GM12864 (cell line): ENCODE measurements around the gene CPO.

Experiments used
- DNase-seq: peaks from one replicate; pipeline ENCODE4 v3.0.0-alpha.2; 2011; ENCODE audit warnings: low read depth
- H3K4me3 ChIP-seq: 2 replicates; pipeline ENCODE4 v1.5.1; 2011; ENCODE audit warnings: mild to moderate bottlenecking, low read depth, low read length, control low read depth
- CTCF ChIP-seq: IDR thresholded peaks from 2 replicates; pipeline ENCODE4 v1.5.1; 2011; ENCODE audit warnings: low read depth, mild to moderate bottlenecking, moderate library complexity, low read length, control low read depth, inconsistent platforms; ENCODE audit errors: missing control alignments

The CPO gene

GRCh38 chr2:206981739-206982340, 42.5 kb downstream of the CPO start:
- no peak for DNase-seq
- no peak overlapping the region for H3K4me3 ChIP-seq
- peak; percentile 40 for TF ChIP-seq CTCF

GRCh38 chr2:206982360-206982955, 43.1 kb downstream of the CPO start:
- DNase-seq = no peak
- no peak for TF ChIP-seq CTCF
- no peak overlapping the region for H3K4me3 ChIP-seq

- no peak overlapping the region for H3K4me3 ChIP-seq
- TF ChIP-seq CTCF = no peak
- no peak for DNase-seq
These were observed 44.0 kb downstream of the CPO start for GRCh38 chr2:206983161-206983859.

- TF ChIP-seq CTCF = no peak
- no peak for DNase-seq
- no peak overlapping the region for H3K4me3 ChIP-seq
These were observed 44.9 kb downstream of the CPO start for GRCh38 chr2:206984206-206984605.

- no peak for TF ChIP-seq CTCF
- DNase-seq = no peak
- no peak overlapping the region for H3K4me3 ChIP-seq
These were observed 47.6 kb downstream of the CPO start for GRCh38 chr2:206986943-206987342.

- DNase-seq = no peak
- no peak for TF ChIP-seq CTCF
- H3K4me3 ChIP-seq = no peak overlapping the region
These were observed 48.5 kb downstream of the CPO start for GRCh38 chr2:206987810-206988209.
